HEK293T (cell line): ENCODE measurements around the gene KLF4.

Source experiments
- ELF4 ChIP-seq: fragments of 450-650 bp; IDR thresholded peaks from 2 replicates; pipeline ENCODE4 v1.6.1; 2017; ENCODE audit warnings: antibody characterized with exemption
- FOXK2 ChIP-seq: fragments of 450-650 bp; IDR thresholded peaks from 2 replicates; pipeline ENCODE4 v1.6.1; 2016; ENCODE audit warnings: mild to moderate bottlenecking
- L3MBTL2 ChIP-seq: fragments of 450-650 bp; conservative IDR thresholded peaks from 2 replicates; pipeline ENCODE4 v1.6.1; 2016; ENCODE audit warnings: mild to moderate bottlenecking
- LEF1 ChIP-seq: fragments of 450-650 bp; IDR thresholded peaks from 2 replicates; pipeline ENCODE4 v1.6.1; 2017; ENCODE audit warnings: mild to moderate bottlenecking, borderline replicate concordance
- SP1 ChIP-seq: fragments of 450-650 bp; IDR thresholded peaks from 2 replicates; pipeline ENCODE4 v1.6.1; 2017
- TF ChIP-seq, protein P1 (sequence below): fragments of 450-650 bp; IDR thresholded peaks from 2 replicates; pipeline ENCODE4 v1.6.1; 2016

DNA sequence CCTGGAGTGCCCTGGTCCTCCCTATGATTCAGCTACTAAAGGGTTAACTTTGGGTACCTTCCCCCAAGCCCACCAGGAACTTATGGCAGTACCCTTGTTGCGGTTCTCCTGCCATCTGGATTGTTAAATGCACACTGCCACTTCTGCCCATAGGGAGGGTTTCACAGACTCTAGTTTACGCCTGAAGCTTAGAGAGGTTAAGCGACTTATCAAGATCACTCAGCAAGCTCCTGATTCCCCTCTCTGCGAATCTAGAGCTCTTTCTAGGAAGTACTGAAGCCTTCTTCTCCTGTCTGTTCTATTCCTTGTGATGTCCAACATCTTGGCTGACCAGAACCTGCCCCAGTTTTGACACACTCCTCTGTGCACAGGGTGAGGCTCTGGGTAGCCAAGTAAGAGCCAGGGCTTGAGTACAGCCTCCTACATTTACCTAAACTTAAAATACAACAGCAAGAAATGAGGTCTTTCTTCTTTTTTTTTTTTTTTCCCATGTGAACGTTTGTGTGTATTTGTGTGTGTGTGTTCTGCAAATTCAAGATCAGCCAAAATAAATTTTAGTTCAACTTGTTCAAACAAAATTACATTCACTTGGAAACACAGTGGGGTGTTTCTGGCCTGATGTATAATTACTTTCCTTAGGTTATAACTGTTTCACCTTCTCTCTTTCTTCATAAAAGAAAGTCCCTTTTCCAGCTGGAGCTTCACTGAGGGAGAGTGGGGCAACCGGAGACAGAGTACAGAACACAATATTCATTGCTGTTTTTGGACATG lies 28.7 kb upstream of the KLF4 start:
- no peak for TF ChIP-seq SP1
- TF ChIP-seq FOXK2: no peak
- no peak for TF ChIP-seq LEF1
- TF ChIP-seq ELF4: no peak
- no peak for TF ChIP-seq L3MBTL2
- TF ChIP-seq, protein P1, sequence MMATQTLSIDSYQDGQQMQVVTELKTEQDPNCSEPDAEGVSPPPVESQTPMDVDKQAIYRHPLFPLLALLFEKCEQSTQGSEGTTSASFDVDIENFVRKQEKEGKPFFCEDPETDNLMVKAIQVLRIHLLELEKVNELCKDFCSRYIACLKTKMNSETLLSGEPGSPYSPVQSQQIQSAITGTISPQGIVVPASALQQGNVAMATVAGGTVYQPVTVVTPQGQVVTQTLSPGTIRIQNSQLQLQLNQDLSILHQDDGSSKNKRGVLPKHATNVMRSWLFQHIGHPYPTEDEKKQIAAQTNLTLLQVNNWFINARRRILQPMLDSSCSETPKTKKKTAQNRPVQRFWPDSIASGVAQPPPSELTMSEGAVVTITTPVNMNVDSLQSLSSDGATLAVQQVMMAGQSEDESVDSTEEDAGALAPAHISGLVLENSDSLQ: no peak
